ENCODE measurements around the gene FLNB.

DNA sequence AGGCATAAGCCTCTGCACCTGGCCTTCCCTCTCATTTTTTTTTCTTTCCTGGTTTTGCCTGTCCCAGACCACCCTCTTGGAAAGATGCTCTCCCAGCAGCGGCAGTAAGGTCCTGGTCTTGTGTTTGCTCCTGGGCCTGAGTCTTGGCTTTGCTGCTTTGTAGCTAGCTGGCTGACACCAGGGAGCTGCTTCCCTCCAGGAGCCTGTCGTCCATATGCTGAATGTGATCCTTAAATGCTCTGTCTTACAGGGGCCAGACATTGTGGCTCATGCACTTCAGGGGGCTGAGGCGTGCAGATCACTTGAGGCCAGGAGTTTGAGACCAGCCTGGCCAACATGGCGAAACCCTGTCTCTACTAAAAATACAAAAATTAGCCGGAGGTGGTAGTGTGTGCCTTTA, 17.2 kb downstream of the FLNB start:
- TF ChIP-seq, protein P1, sequence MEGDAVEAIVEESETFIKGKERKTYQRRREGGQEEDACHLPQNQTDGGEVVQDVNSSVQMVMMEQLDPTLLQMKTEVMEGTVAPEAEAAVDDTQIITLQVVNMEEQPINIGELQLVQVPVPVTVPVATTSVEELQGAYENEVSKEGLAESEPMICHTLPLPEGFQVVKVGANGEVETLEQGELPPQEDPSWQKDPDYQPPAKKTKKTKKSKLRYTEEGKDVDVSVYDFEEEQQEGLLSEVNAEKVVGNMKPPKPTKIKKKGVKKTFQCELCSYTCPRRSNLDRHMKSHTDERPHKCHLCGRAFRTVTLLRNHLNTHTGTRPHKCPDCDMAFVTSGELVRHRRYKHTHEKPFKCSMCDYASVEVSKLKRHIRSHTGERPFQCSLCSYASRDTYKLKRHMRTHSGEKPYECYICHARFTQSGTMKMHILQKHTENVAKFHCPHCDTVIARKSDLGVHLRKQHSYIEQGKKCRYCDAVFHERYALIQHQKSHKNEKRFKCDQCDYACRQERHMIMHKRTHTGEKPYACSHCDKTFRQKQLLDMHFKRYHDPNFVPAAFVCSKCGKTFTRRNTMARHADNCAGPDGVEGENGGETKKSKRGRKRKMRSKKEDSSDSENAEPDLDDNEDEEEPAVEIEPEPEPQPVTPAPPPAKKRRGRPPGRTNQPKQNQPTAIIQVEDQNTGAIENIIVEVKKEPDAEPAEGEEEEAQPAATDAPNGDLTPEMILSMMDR (conservative IDR thresholded peaks at IDR 0.05), result no peak
- TF ChIP-seq ZFX (IDR thresholded peaks at IDR 0.05), result no peak
